Muscle layer of duodenum (tissue), 2 donors: ENCODE measurements around the gene SP5.
A peak's percentile ranks its signal among the peaks of the same experiment; 100 is the strongest.

Experiments
- H3K27ac ChIP-seq: one replicate; pipeline ENCODE4 v1.7.0; 2013; ENCODE audit warnings: mild to moderate bottlenecking, low read length
- H3K27me3 ChIP-seq: one replicate; pipeline ENCODE4 v1.7.0; 2013; ENCODE audit warnings: low read depth, mild to moderate bottlenecking, control low read depth, low read length
- H3K36me3 ChIP-seq, 2 donors: one replicate each; pipeline ENCODE4 v1.7.0; 2013; ENCODE audit warnings: low read length in 2 of 2, control low read depth in 1 of 2, mild to moderate bottlenecking in 1 of 2; ENCODE audit not compliant: insufficient read depth in 2 of 2, control insufficient read depth in 1 of 2
- H3K4me1 ChIP-seq, 2 donors: one replicate each; pipeline ENCODE4 v1.7.0; 2013; ENCODE audit warnings: low read length in 2 of 2, mild to moderate bottlenecking in 2 of 2, control low read depth in 1 of 2, moderate library complexity in 1 of 2; ENCODE audit not compliant: insufficient read depth in 2 of 2, control insufficient read depth in 1 of 2
- H3K4me3 ChIP-seq, 2 donors: one replicate each; pipeline ENCODE4 v1.7.0; 2013; ENCODE audit warnings: low read length in 2 of 2, low read depth in 1 of 2, mild to moderate bottlenecking in 1 of 2
- H3K9me3 ChIP-seq, 2 donors: one replicate each; pipeline ENCODE4 v1.7.0; 2013; ENCODE audit warnings: low read length in 2 of 2, control low read depth in 1 of 2, mild to moderate bottlenecking in 1 of 2; ENCODE audit not compliant: control insufficient read depth in 1 of 2
- donor health status: healthy.

The SP5 gene

GRCh38 chr2:170711774-170712652 lies 3.1 kb upstream of the SP5 start:
- Histone ChIP-seq H3K4me3 (no peak overlapping the region), H3K36me3 (no peaks in the 10 kb centered on the region), H3K27ac (no peak overlapping the region), H3K27me3 (peaks cover 22% of the 10 kb centered on the region), H3K9me3 (no peaks in the 10 kb centered on the region), H3K4me1 (peaks cover 0 to 44% of the 10 kb centered on the region in 2 donors)

- Histone ChIP-seq H3K27me3 (peaks cover 29% of the 10 kb centered on the region), H3K4me1 (peaks cover 3 to 48% of the 10 kb centered on the region in 2 donors), H3K27ac (no peak overlapping the region), H3K9me3 (no peaks in the 10 kb centered on the region), H3K36me3 (no peaks in the 10 kb centered on the region), H3K4me3 (peak overlapping the region in 1 of 2 donors; percentile 83)
These were observed 2.2 kb upstream of the SP5 start for GRCh38 chr2:170712653-170713542.

- H3K27ac ChIP-seq = no peak overlapping the region
- no peaks in the 10 kb centered on the region for H3K9me3 ChIP-seq
- peaks cover 37% of the 10 kb centered on the region for H3K27me3 ChIP-seq
- no peaks in the 10 kb centered on the region for H3K36me3 ChIP-seq
- peaks cover 3 to 48% of the 10 kb centered on the region in 2 donors for H3K4me1 ChIP-seq
- peak overlapping the region; percentile 52 to 83 for H3K4me3 ChIP-seq
These were observed 1.4 kb upstream of the SP5 start for GRCh38 chr2:170713543-170714380.

GRCh38 chr2:170714381-170715061 lies 616 bp upstream of the SP5 start:
- H3K4me1 ChIP-seq = peaks cover 3 to 48% of the 10 kb centered on the region in 2 donors
- no peaks in the 10 kb centered on the region for H3K9me3 ChIP-seq
- H3K36me3 ChIP-seq = no peaks in the 10 kb centered on the region
- H3K27me3 ChIP-seq = peaks cover 37% of the 10 kb centered on the region
- H3K27ac ChIP-seq = no peak overlapping the region
- peak overlapping the region; percentile 64 to 83 for H3K4me3 ChIP-seq

- Histone ChIP-seq H3K27ac (no peak overlapping the region), H3K4me3 (peak overlapping the region; percentile 64 to 83), H3K36me3 (no peaks in the 10 kb centered on the region), H3K27me3 (peaks cover 31% of the 10 kb centered on the region), H3K4me1 (peaks cover 3 to 48% of the 10 kb centered on the region in 2 donors), H3K9me3 (no peaks in the 10 kb centered on the region)
These were observed 1.0 kb downstream of the SP5 start for GRCh38 chr2:170715932-170716777.

GRCh38 chr2:170716851-170717598 lies 1.9 kb downstream of the SP5 start:
- Histone ChIP-seq H3K4me1 (peaks cover 3 to 42% of the 10 kb centered on the region in 2 donors), H3K4me3 (peak overlapping the region; percentile 16 to 83), H3K27ac (no peak overlapping the region), H3K36me3 (no peaks in the 10 kb centered on the region), H3K27me3 (peaks cover 31% of the 10 kb centered on the region), H3K9me3 (no peaks in the 10 kb centered on the region)

GRCh38 chr2:170717599-170717963 lies 2.4 kb downstream of the SP5 start:
- H3K4me1 ChIP-seq = peaks cover 3 to 40% of the 10 kb centered on the region in 2 donors
- H3K27ac ChIP-seq = no peak overlapping the region
- no peaks in the 10 kb centered on the region for H3K9me3 ChIP-seq
- H3K4me3 ChIP-seq = peak overlapping the region; percentile 16 to 83
- no peaks in the 10 kb centered on the region for H3K36me3 ChIP-seq
- H3K27me3 ChIP-seq = peaks cover 28% of the 10 kb centered on the region

- Histone ChIP-seq H3K4me3 (no peak overlapping the region), H3K9me3 (no peaks in the 10 kb centered on the region), H3K36me3 (no peaks in the 10 kb centered on the region), H3K4me1 (peaks cover 3 to 40% of the 10 kb centered on the region in 2 donors), H3K27ac (no peak overlapping the region), H3K27me3 (peaks cover 24% of the 10 kb centered on the region)
These were observed 3.0 kb downstream of the SP5 start for GRCh38 chr2:170717991-170718589.

GRCh38 chr2:170719810-170720209 lies 4.7 kb downstream of the SP5 start:
- H3K4me1 ChIP-seq = peaks cover 3 to 27% of the 10 kb centered on the region in 2 donors
- no peaks in the 10 kb centered on the region for H3K9me3 ChIP-seq
- no peak overlapping the region for H3K27ac ChIP-seq
- H3K27me3 ChIP-seq = peaks cover 19% of the 10 kb centered on the region
- no peaks in the 10 kb centered on the region for H3K36me3 ChIP-seq
- H3K4me3 ChIP-seq = no peak overlapping the region
